ENCODE measurements around the gene SEMA6D.

SEMA6D gene

DNA sequence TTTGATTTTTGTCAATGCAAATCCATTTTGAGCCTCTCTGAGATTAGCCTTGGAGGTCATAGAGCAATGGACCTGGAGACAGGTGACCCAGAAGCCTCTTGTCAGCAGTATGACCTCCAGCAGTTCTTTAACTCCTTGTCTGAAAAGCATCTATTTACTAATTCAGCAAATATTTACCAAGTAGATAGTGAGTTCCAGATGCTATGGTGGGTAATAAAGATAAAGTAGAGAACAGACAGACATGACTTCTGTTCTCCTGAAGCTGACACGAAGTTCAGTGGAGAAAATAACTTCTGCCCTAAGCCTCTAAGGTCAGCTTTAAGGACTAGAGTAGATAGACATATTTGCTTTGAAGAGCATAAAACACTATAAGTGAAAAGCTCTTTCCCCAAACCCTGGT, 26.6 kb downstream of the SEMA6D start:
- no peak for DNase-seq (ENCODE audit: low spot score)

DNA sequence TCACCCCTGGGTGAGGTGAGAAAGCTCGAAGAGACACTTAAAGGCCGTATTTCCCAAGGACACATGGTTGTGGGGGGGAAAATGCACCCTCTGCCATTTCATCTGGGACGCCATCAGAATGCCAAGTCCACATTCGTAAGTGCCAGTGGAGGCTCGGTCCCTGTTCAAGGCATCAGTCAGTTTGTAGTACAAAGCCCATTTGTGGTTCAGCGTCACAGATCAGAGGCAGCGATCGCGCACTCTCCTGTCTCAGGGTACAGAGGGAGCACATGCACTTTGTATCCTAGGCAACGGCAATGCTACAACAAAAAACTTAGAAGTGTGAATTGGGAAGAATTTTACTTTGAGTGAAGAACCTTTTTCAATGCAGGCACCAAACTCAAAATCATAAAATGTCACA, 27.2 kb downstream of the SEMA6D start:
- DNase-seq (ENCODE audit: low spot score), result no peak

DNA sequence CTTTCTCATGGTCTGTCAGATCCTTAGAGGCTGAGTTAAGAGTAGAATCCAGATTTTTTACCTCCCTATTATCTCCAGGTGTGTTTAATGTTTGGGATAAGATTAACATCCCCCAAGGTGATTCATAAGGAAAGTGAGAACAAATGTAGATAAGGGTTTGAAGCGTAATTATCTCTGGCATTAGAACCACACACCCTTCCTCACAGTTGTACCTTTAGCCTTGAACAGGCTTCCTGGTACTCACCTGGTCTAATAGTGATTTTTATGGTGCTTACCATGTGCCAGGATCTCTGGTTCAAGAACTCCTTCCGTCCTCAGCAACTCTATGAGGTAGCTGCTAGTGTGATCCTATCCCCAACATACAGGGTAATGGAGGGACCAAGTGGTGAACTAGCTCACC, 27.7 kb downstream of the SEMA6D start:
- DNase-seq (ENCODE audit: low spot score), result no peak

DNA sequence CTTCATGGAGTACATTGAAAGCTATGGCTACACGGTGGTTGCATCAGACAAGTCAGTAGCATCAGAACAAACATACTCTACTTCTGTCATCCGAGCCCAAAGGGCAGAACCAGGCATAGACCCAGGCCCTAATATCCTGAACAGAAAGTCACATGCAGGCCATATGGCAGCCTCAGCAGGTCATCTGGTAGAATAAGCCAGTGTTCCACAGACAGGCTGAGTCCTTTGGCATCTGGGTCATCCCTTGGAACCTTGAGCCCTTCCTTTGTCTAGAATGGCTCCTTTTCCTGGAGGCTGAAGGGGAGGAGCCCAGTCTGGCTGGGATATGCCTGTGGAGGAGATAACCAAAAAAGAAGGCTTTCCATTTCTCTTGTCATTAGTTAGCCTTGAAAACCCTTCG, 29.2 kb downstream of the SEMA6D start:
- DNase-seq (ENCODE audit: low spot score), result no peak

DNA sequence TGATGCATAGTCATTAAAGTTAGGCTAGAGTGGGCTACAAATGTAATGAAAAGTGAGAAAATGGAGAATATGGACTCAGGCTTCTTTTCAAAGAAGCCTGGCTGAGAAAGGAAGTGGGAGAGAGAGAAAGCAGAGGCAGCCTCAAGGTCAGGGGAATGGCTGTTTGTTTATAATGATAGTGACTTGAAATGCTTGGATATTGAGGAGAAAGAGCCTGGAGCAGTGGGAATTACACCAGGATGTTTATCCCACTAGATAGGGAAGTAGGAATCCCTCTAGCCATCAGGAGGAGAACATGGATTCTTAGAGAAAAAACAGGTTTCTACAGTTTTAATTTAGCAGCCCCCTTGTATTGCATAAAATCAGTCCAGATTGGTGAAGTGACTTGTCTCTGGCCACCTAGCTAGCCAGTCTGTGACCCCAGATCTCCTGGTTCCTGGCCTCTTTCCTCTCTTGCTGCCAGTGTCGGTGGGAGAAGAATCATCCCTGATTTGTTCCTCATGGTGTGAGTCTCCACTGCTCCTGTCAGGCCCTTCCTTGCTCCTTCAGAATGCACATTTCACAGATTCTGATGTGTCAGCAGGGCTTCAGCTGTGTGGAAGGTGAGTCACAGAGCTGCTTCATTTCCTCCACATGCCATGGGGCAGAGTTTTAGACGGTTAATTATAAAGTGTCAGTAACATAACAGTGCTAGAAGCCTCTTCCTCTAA, 32.9 kb downstream of the SEMA6D start:
- no peak for DNase-seq (ENCODE audit: low spot score)

DNA sequence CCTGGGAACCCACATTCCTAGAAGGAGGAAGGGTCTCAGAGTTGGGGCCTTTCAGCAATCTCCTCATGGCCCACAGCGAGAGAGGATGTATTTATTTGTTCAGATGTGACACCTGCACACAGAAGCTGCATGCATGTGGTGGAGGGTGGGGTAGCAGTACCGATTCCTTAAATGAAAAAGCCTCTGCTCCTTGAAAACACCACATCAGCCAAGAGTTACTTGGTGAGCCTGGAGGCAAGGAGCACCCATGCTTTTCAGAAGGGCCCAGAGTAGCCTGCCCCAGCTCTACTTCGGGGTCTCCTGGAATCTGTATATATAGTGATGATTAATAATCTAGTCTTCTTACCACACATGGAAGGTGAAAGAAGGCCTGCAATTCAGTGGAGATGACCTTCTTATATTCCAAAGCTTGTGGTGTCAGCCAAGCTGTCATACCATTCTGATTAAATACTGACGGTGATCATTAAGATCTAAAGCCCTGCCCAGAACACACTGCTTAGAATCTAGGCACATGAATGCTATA, 33.5 kb downstream of the SEMA6D start:
- no peak for DNase-seq (ENCODE audit: low spot score)

DNA sequence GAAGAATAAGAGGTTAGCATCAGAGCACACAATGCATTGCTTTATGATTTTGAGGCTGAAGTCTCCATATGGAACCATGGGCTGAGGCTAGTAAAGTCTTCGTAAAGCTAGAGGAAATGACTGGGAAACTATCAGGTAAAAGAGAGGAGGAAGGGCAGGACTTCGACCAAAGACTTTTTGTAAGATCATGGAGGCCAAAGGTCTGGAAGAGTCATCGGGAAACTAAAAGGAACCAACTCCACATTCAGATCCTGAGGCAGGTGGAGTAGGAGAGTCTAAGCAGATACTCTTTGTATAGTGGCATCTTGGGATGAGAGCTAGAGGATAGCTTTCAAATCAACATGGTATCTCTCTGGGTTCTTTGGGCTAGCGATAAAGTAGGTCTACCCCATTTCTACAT, 36.3 kb downstream of the SEMA6D start:
- DNase-seq (ENCODE audit: low spot score), result no peak

DNA sequence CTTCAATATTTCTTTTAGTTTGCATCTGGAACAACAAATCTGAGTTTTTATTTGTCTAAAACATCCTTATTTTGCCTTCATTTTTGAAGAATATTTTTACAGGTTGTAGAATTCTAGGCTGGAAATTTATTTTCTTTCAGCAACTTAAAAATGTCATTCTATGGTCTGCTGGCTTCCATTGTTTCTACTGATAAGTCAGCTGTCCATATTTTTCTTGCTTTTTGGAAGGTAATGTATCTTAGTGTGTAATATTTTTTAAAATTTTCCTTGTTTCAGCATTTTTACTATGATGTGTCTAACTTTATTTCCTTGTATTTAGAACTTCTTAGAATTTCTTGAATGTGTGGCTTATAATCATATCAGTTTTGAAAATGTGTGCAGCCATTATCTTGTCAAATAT, 37.0 kb downstream of the SEMA6D start:
- DNase-seq (ENCODE audit: low spot score), result no peak

DNA sequence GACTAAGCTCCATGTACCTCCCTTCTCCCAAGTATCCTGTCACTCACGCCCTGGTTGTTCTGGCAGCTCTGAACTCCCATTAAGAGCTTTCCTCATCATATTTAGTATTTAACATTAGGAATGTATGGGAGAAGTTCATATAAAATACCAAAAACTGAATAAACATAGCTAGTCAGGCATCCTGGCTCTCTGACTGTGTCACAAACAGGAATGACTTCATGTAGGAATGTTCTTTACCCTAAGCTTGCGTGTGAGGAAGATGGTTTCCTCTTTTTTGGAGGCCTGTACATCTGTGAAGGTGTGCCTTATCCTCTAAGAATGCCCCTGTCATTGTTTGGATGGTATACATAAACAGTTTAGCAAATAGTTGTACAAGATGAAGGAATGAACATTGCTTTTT, 38.6 kb downstream of the SEMA6D start:
- no peak for DNase-seq (ENCODE audit: low spot score)

DNA sequence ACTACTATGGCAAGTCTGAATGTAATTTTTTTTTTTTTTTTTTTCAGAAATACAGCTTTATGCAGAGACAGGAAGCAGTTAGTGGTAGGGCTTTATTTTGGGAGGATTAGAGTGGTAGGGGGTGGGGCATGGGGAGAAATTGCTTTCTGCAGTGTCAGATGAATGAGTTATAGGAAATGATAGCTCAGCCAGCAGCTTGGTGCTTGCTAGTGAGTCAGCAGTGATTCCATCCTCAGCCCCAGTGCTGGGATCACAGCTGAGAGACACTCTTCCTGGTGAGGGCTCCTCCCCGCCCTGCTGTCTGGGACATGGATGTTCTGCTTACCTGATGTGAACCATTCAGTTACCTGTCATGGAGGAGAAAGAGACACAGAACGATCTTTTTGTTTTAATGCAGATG, 39.6 kb downstream of the SEMA6D start:
- no peak for DNase-seq (ENCODE audit: low spot score)

DNA sequence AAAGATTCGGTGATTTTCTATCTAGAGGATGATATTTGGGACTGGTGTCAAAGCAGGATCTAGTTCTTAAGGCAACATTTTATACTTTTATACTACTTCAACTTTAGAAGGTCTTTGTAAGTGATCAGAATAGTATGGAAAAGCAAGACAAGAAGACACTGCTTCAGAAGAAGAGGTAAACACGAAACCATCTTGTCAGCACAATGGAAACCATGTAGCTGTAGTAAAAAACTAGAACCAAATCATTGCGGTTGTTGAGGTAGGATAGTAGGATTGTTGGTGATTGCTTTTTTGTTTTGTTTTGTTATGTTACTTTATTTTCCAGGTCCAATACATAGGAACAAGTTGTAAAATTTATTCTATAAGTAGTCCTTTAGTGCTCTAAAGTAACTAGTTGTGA, 40.0 kb downstream of the SEMA6D start:
- no peak for DNase-seq (ENCODE audit: low spot score)

DNA sequence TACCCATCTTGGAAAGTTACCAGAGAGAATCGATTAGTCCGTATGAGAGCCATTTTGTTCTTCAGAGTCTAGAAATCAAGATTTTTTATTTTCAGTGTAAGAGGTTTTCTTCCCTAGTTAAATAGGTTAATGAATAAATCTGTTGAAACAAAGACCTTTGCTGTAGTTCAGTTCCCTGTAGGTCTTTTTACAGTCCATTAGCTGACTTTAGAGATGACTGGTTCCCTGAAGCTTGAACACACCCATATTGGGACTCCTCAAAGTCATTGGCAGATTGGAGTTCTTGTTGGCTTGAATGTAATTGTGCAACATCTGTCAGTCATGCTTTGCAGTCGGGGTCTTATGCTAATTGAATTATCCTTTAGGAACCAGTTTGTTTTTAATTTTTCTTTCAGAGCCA, 45.3 kb downstream of the SEMA6D start:
- DNase-seq (ENCODE audit: low spot score), result no peak

DNA sequence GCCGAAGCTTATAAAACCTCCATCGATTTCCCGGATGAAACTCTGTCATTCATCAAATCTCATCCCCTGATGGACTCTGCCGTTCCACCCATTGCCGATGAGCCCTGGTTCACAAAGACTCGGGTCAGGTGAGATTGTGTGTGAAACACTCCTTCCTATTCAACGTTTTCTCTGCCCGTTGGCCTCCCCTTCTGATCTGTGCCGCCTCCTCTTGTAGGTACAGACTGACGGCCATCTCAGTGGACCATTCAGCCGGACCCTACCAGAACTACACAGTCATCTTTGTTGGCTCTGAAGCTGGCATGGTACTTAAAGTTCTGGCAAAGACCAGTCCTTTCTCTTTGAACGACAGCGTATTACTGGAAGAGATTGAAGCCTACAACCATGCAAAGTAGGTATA, 47.4 kb downstream of the SEMA6D start:
- no peak for DNase-seq (ENCODE audit: low spot score)

DNA sequence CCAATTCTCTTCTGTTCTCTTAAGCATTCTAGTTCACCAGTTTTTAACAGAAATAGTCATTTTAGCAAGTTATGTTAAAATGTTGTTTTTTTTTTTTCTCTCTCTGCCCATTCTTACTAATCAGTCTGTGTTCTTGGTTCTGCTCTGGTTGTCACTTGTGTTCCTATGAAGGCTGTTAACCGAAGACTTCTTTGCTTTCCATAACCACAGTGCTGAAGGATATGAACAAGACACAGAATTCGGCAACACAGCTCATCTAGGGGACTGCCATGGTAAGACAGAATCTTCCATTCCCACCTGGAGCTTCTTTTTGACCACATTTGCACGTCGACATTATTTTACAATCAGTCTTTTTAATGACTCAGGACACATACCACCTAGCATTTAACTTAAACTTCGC, 49.1 kb downstream of the SEMA6D start:
- no peak for DNase-seq (ENCODE audit: low spot score)

DNA sequence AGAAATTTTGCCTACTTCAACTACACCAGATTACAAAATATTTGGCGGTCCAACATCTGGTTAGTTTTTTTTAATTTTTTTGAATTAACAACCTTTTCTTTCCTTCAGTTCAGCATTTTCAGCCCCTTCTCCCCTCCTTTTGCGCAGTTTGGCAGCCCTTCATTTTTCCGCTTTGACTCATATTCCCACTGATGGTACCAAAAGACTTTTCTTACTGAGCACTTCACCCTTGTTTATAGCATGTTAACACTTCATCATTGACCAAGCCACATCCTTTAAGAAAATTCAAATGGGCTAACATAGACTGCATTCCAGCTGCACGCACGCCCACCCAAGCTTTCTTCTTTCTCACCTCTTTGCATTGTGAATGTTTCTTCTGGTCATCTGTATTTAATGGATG, 49.7 kb downstream of the SEMA6D start:
- DNase-seq (ENCODE audit: low spot score), result no peak

DNA sequence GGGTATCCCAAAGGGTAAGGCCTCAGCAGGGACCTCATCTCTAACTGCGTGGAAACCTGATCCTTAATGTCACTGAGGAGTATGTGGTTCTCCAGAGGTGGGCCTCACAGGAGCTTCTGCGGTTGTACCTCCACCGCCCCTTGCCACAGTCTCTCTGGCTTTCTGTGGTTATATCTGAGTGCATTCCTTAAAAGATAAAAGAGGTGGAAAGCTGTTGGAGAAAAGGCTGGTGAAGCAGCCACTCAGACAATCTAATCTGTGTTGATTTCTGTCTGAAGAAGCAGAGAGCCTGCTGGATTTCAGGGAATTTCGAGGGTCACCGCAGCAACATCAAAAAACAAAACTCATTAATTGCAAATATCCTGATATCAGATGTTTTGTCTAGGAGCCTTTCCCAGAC, 51.4 kb downstream of the SEMA6D start:
- DNase-seq (ENCODE audit: low spot score), result no peak

DNA sequence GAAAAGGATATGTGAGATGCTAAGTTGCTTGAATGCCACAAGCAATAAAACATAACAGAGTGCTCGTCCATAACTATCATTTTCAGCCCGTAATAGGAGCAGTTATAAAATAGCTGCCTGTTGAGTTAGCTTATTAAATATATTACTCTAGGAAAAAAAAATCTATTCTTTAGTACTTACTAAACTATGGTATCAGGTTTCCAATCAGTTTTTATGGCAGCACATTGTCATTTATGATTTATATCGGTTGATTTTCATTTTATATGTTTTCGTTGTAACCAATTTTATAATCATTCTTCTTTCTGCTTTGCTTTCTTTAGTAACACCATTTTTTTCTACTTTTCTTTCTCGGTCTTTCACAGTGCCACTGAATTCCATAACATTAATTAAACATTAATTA, 51.9 kb downstream of the SEMA6D start:
- DNase-seq (ENCODE audit: low spot score), result no peak

DNA sequence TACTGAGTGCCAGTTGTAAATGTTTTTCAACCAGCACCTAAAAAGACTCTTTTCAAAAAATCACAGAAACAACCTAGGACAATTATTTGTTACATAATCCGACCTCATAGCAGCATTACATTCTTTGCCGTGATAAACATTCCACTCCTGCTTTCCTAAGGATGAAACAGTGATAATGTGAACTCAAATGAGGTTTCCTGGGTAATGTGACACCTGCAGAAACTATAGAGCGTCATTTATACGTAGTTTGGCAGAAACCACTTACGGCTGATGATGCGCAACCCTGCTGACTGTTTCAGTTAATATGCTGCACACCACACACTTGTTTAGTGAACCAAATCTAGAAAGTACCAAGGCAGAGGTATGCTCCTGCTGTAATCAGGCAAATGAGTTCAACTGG, 55.8 kb downstream of the SEMA6D start:
- no peak for DNase-seq (ENCODE audit: low spot score)

DNA sequence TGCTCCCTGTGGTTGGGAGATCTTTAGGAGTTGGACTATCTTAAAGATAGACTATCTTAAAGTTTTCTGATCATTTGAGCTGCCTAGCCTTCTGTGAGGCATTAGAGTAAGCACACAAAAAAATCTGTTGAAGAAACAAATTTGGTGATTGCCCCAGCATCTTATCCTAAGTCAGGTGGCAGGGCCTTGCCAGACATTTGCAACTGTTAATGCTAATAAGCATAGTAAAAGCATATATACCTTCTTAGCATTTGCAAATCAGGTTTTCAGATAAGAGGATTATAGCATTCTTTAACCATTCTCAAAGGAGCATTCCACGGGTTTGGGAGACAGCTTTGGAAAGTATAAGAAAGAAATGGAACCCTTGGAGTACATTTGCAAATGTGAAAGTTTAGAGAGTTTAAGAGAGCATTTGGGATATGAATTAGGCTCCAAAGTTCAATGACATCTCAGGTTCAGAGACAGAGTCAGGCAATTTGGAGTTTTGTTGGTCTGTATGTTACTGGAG, 61.0 kb downstream of the SEMA6D start:
- no peak for DNase-seq (ENCODE audit: low spot score)

DNA sequence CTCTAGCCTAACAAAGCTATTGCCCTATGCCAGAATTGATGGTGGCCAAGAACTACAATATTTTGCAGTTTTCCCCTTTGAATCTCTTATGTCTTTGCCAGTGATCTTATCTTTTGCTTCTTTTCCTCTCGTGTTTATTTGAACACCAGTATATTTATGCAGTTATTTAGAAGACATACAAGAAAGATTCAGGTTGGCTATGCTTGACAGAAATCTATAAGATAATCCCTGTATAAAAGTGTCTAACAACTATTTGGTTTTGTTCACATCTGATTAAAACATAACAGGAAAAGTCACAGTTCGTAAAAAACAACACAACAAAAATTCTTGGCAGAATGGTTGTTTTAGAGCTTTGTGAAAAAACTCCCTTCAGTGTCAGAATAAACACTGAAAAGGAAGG, 63.7 kb downstream of the SEMA6D start:
- no peak for DNase-seq (ENCODE audit: low spot score)

DNA sequence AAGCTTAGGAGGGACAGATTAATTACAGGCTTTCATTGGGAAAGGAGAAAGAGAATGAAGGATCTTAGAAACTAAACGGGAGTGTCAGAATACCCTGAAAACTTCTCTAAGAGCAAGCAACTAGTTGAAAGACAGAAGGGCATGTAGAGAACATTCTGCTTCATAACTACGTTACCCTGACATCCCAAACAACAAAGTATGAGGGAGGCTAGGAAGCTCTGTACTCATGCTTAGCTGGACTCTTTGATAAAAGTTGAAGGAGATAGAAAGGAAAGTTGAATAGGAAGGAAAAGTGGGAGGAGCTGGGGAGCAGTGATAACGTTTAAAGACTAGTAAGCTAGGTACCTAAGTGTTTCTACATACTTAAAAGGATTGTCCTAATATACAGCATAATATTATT, 64.2 kb downstream of the SEMA6D start:
- no peak for DNase-seq (ENCODE audit: low spot score)

DNA sequence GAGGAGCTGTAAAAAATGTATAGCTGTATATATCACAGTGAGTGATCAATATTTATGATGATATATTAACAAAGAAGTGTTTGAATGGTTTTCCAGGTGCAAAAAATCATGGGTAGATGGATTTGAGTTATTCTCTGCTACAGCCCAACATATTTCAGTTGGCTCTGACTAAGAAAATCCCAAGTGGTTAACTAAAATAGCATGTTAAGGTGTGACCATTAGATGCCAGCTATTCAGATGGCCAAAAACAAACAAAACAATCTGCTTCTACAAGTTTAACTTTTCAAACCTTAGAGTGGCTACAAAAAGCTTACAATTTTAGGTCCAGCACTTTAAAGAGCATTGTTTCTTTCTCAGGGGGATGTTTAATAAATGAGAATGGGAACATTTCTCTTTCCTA, 67.5 kb downstream of the SEMA6D start:
- no peak for DNase-seq (ENCODE audit: low spot score)

DNA sequence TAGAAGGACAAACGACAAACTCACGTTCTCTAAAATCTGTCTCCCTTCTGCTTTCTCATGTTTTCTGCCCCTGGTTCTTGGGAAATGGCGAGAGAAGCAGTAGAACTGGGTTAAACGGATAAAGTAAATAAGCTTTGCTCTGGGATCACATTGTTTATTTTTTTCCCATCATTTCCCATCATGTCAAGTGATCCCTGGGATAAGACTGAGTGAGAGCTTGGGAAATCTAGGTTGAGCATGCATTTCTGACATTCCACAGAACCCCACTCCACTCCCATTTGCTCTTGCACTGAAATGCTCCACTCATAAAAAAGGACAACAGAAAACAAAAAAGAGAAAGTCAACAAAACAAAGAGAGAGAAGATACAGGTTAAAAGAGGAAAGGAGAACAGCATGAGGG, 69.1 kb downstream of the SEMA6D start:
- no peak for DNase-seq (ENCODE audit: low spot score)

DNA sequence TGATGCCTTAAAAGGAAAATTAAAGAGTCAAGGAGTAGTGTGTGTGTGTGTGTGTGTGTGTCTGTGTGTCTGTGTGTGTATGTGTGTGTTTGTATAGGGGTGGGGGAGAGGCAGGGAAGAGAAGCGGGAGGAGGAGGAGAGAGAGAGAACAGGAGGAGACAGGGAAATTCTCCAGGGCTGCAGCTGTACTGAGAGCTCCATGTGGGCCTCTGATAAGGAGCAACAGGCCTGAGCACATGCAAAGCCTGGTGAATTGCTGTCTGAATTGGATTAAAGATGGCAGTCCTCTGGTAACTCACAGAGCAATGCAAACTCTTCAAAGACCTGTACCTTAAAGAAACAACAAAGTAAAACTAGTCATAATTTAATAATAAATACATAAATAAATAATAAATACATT, 70.6 kb downstream of the SEMA6D start:
- DNase-seq (ENCODE audit: low spot score), result no peak
